Brain microvascular endothelial cell (primary cell): ENCODE data around the gene ECM2.
A peak's percentile ranks its signal among the peaks of the same experiment; 100 is the strongest.

ENCODE experiments used
- DNase-seq: peaks from one replicate; pipeline ENCODE4 v3.0.0-alpha.2; 2020
- H3K27ac ChIP-seq: fragments of 250-450 bp; sonication (Bioruptor Pico); 2 replicates; pipeline ENCODE4 v1.5.1; 2020; ENCODE audit warnings: mild to moderate bottlenecking, moderate library complexity
- H3K27me3 ChIP-seq: fragments of 250-450 bp; sonication (Bioruptor Pico); replicated peaks from 2 replicates; pipeline ENCODE4 v1.5.1; 2020; ENCODE audit warnings: mild to moderate bottlenecking
- H3K36me3 ChIP-seq: fragments of 250-450 bp; sonication (Bioruptor Pico); replicated peaks from 2 replicates; pipeline ENCODE4 v1.5.1; 2020; ENCODE audit warnings: mild to moderate bottlenecking
- H3K4me3 ChIP-seq: 2 replicates; pipeline ENCODE4 v1.5.1; 2011; ENCODE audit warnings: low read depth, mild to moderate bottlenecking, control low read depth, low read length, moderate library complexity
- in situ Hi-C: cut with HindIII; loops from 2 replicates; pipeline ENCODE4 v1.10.0; 2017; ENCODE audit warnings: low sequenced_read_pairs, low pct_ligation_motif_present
- TF ChIP-seq, protein P1 (sequence below): IDR thresholded peaks from 2 replicates; pipeline ENCODE4 v1.5.1; 2011; ENCODE audit warnings: low read depth, mild to moderate bottlenecking, moderate library complexity, low read length, control low read depth, inconsistent platforms; ENCODE audit errors: missing control alignments

Gene ECM2

DNA sequence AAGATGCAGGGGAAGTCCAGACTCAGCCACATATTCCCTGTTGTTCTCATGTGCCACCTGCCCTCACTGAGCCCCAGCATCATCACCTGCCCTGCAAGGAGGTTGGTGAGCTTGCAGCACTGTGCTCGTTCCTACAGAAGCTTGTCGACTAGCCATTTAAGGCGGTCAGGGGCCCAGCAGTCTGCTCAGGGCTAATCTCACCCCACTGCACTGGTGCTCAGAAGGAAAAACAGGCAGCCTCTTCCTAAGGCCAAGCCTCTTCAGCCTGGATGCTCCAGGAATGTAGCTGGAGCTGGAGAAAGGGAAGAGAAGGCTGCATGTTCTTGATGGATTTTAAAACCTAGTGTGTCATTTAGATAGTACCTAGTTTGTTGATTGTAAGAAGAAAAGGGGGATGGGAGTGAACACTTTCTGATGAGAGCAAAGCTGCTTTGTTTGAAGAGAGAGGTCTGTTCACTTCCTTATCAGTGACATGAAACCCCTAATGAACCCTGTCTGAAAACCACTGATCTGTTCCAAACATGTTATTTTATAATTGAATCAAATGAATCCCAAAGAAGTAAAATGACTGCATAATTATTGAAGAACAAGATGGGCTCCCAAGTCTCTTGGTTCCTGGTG is 42.9 kb downstream of the ECM2 start:
- in situ Hi-C loops, result no loop called here
- TF ChIP-seq, protein P1, sequence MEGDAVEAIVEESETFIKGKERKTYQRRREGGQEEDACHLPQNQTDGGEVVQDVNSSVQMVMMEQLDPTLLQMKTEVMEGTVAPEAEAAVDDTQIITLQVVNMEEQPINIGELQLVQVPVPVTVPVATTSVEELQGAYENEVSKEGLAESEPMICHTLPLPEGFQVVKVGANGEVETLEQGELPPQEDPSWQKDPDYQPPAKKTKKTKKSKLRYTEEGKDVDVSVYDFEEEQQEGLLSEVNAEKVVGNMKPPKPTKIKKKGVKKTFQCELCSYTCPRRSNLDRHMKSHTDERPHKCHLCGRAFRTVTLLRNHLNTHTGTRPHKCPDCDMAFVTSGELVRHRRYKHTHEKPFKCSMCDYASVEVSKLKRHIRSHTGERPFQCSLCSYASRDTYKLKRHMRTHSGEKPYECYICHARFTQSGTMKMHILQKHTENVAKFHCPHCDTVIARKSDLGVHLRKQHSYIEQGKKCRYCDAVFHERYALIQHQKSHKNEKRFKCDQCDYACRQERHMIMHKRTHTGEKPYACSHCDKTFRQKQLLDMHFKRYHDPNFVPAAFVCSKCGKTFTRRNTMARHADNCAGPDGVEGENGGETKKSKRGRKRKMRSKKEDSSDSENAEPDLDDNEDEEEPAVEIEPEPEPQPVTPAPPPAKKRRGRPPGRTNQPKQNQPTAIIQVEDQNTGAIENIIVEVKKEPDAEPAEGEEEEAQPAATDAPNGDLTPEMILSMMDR, result no peak
- H3K27ac ChIP-seq, result no peak overlapping the region
- no peaks in the 10 kb centered on the region for H3K36me3 ChIP-seq
- no peak overlapping the region for H3K4me3 ChIP-seq
- H3K27me3 ChIP-seq, result no peaks in the 10 kb centered on the region
- DNase-seq, result no peak

DNA sequence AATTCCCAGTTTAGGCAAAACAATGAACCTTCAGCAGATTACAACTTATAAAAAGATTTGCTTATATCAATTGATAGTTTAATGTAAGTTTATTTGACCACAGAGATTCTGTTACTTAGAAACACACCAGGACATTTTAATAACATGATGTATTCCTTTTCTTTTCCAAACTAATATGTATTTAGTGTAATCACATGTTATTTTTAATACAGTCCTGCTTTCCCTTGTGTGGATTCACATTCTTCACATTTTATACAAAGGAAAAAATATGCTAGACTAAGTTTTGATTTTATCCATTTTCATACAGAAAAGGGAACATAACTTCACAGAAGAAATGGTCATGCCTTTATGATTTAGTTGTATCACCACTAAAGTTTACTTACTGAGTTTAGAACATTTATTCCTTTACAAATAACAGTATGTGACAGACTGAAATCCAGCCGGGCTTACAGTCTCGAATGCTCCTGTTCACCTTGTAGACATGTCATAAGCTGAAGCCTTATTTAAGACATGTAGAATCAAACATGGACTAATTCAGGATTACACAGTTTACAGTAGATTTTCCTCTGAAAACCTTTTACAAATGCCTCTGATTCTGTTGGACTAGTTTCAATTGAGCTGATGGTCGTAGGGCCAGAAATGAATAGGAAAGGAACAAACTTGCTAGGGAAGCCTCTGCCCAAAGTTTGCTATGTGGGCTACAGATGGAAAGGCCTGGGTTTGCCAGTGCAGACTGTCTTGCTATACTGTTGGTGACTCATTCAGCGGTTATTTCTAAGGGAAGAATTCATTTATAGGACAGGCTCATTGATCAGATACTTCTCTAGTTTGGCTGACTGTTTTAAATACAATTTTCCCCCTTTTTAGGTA is 46.9 kb downstream of the ECM2 start:
- Histone ChIP-seq H3K4me3 (no peak overlapping the region), H3K27ac (peak overlapping the region; percentile 3), H3K36me3 (no peaks in the 10 kb centered on the region), H3K27me3 (no peaks in the 10 kb centered on the region)
- in situ Hi-C loops, result no loop called here
- TF ChIP-seq, protein P1, result no peak
- no peak for DNase-seq

DNA sequence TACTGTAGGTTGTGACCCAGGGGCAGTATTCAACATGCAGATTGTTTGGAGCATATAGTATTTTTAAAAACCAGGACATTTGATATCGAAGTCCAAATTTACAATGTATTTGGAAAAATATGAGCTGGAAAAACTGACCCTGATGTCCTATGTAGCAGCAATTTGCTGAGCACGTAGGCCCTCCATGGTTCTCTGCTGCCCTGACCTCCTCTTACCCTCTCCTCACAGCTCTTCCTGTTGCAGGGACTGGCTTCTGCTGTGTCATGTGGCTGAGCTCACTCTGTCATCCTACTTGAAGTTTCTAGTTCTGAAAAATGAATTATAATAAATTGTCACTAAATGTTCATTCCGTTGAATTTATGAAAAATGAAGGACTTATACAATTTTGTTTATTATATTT is 49.4 kb downstream of the ECM2 start:
- TF ChIP-seq, protein P1, result no peak
- in situ Hi-C loops, result no loop called here
- H3K27me3 ChIP-seq, result no peaks in the 10 kb centered on the region
- DNase-seq, result no peak
- H3K4me3 ChIP-seq, result no peak overlapping the region
- H3K27ac ChIP-seq, result no peak overlapping the region
- no peaks in the 10 kb centered on the region for H3K36me3 ChIP-seq

DNA sequence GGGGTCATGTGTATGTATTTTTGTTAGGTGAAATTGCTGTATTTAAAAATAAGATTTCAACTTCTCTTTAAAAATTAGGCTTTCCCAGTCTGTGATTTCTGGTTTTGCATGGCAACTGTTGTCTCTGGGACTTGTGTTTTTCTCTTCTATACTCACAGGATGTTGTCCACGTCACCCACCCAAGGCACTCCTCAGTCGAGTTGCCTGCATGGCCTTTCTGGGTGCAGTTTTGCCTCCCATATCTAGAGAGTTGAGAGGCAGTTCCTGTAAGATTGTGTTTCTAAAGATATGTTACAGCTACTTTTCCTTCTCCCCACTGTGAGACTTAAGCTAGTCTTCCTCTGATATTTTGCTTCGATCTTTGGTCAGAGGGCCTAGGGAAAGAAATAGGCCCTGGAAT is 51.2 kb downstream of the ECM2 start:
- no peaks in the 10 kb centered on the region for H3K36me3 ChIP-seq
- H3K27ac ChIP-seq, result peak overlapping the region; percentile 33
- H3K4me3 ChIP-seq, result no peak overlapping the region
- DNase-seq, result no peak
- TF ChIP-seq, protein P1, result no peak
- in situ Hi-C loops, result no loop called here
- H3K27me3 ChIP-seq, result no peaks in the 10 kb centered on the region

DNA sequence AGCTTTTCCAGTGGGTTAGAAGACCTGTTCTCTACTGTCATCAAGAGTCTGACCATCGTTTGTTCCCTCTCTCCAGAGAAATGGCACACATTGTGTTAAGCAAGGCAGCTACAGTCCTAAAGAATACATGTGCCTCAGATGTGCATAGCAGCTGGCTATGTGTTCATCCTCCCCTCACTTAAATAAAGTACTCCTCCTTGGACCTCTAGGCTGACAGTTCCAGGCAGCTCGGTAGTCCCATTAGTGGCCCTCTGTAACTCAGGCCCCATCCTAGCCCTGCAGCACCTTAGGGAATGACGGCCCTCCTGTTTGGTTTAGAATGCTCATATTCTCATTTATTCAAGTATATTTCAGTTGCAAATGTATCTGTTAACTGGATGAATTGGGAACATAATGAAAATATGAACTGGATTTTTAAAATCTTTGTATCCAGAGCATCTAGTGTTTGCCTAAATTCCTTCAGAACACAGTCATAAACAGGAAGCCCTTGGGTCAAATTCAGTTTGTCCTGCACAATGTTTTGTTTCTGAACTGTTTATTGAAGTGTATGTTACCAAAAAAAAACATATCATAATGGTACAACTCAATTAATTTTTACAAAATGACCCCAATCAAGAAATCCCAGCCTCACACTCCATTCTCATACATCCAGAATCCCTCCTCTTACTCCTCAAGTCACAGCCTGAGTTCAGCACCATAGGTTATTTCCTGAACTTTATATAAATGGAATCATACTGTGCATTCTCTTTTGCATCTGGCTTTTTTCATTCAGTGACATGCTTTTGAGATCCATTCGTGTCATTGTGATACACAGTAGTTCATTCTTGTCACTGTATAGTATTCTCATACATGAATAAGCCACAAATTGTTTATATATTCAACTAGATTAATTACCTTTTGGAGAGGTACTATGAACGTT is 51.9 kb downstream of the ECM2 start:
- Histone ChIP-seq H3K27ac (peak overlapping the region; percentile 33), H3K4me3 (no peak overlapping the region), H3K27me3 (no peaks in the 10 kb centered on the region), H3K36me3 (no peaks in the 10 kb centered on the region)
- TF ChIP-seq, protein P1, result no peak
- no peak for DNase-seq
- in situ Hi-C loops, result no loop called here
